Gastroesophageal sphincter (tissue), 3 donors: ENCODE measurements around the gene GSC2.

ENCODE experiments used
- EP300 ChIP-seq: sonication (generic); formaldehyde crosslinking; IDR thresholded peaks from one replicate; pipeline ENCODE4 v1.6.1; 2017; ENCODE audit warnings: antibody characterized with exemption, mild to moderate bottlenecking
- POLR2A ChIP-seq, 2 donors: fragments of 450-650 bp; IDR thresholded peaks; one replicate each; pipeline ENCODE4 v1.6.1; 2017; ENCODE audit warnings: antibody characterized with exemption in 2 of 2, mild to moderate bottlenecking in 2 of 2, moderate library complexity in 1 of 2
- TF ChIP-seq, protein P1 (sequence below), 4 experiments: fragments of 200-600 bp in 2 of 4; fragments of 450-650 bp in 2 of 4; sonication (generic) in 1 of 4; IDR thresholded peaks; one replicate each; pipeline ENCODE4 v1.5.1; 2017 to 2019; ENCODE audit warnings: antibody characterized with exemption in 4 of 4, mild to moderate bottlenecking in 2 of 4, moderate library complexity in 2 of 4

DNA sequence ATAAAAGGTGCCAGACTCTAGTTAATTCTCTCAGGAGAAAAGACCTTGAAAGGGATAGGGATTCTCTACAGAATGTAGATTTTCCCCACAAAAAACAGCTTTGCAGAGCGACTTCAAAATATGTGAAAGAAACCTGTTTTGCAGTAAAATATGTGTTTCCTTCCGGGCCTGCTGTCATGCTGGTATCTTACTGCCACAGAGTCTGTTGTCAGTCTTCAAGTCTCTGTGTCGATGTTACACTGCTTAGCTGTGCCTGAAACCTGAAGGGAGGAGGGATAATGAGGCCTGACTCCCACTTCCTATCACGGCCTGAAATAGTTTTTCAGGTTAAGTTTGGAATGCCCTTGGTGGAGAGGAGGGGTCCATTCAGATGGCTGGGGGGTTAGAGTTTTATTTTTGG lies 26.2 kb downstream of the GSC2 start:
- TF ChIP-seq, protein P1, sequence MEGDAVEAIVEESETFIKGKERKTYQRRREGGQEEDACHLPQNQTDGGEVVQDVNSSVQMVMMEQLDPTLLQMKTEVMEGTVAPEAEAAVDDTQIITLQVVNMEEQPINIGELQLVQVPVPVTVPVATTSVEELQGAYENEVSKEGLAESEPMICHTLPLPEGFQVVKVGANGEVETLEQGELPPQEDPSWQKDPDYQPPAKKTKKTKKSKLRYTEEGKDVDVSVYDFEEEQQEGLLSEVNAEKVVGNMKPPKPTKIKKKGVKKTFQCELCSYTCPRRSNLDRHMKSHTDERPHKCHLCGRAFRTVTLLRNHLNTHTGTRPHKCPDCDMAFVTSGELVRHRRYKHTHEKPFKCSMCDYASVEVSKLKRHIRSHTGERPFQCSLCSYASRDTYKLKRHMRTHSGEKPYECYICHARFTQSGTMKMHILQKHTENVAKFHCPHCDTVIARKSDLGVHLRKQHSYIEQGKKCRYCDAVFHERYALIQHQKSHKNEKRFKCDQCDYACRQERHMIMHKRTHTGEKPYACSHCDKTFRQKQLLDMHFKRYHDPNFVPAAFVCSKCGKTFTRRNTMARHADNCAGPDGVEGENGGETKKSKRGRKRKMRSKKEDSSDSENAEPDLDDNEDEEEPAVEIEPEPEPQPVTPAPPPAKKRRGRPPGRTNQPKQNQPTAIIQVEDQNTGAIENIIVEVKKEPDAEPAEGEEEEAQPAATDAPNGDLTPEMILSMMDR (IDR thresholded peaks at IDR 0.05), result no peak
- TF ChIP-seq POLR2A (IDR thresholded peaks at IDR 0.05) (no peak), EP300 (no peak)
